ENCODE measurements around the gene BCL2L11.

Gene BCL2L11

DNA sequence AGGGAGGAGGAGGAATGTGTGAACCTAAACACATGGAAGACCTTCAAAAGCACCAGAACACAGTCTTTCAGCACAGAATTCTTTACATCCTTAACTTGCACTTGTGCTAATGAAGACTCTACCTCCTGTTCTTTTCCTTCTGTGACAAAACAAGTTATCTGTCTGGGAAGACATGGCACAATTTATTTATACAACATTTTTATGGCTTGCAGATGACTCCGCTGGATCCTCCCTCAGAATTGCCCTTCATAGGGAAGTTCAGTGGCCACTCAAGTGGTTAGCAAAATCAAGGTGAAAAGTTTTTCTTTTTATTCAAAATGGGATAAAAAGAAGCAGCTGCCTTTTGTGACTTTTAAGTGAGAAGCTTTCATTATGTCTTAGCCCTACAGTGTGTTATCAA is 21.4 kb downstream of the BCL2L11 start:
- DNase-seq (ENCODE audit: extremely low read depth in 1 of 2, low read depth in 1 of 2) = no peak

DNA sequence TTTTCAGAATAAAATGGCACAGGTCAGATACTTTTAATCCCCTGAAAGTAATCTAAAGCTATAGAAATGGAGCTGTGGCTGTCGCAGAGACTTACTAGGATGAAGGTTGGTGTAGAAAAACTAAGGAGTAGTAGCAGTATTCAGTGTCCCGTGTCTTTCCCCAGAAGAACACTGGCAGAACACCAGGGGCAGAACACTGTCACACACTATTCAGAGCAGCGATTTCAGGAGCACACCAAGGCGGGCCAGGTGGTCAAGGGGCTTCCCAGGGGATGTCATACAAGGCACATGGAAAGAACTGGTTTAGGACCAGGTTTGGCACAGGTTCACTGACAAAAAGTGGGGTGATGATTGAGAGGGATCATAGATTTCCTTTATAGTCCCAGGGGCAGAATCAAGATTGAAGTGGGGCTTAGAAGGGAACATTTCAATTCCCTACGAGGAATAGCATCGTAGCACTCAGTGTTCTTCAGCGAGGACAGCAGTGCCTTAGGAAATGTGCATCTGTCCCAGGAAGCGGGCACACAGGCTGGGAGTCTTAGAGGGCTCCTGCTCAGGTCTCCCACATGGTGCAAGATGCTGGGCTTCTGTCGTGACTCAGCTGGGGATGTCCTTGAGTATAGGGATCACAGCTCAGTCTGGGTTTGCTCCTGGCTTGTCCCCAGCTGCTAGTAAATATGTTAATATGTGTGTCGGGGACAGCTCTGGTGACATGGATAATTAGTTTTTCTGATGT is 22.6 kb downstream of the BCL2L11 start:
- DNase-seq (ENCODE audit: extremely low read depth in 1 of 2, low read depth in 1 of 2) = no peak

DNA sequence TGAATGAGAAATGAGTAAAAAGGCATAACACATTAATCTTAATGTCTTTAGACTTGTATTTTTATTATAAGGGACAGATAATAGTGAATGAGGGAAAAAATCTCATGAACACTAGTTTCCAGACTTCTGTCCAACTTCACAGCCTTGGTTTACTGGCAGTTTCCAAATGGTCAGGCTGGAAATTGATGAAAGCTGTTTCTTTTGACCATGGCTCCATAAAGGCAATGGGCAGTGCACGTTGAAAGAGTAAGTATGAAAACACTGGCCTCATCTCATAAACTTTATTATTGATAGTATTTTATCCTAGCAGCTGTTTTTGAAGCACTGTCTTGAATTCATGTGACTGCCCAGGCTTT is 23.1 kb downstream of the BCL2L11 start:
- no peak for DNase-seq (ENCODE audit: extremely low read depth in 1 of 2, low read depth in 1 of 2)

DNA sequence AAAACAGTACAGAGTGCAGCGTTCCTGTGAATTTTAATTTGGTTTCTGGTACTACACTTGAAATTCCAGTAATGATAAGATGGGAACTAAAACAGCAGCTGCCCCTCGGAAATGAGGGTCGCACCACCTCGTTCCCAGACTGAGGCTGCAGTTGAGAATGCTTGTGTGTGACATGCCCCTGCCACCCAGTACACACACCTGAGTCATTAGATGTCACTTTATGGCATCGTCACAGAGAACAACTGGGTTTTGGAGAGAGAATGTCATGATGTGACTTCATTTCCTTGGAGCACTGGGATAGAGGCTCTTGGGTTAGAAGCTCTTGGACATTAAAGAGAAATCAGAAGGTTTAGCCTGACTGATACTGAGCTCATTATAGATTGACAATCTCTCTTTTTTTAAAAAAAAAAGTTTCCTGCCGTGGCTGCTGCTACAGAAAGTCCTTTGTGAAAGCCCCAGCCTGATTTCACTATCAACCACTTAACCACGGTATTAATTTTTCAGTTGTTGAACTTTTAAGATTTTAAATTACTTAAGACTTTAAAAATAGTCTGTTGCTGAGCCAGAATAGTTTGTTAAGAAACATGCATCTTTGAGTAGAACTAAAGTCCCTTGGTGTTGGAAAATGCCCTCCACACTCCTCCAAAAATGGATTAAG is 24.5 kb downstream of the BCL2L11 start:
- no peak for DNase-seq (ENCODE audit: extremely low read depth in 1 of 2, low read depth in 1 of 2)

DNA sequence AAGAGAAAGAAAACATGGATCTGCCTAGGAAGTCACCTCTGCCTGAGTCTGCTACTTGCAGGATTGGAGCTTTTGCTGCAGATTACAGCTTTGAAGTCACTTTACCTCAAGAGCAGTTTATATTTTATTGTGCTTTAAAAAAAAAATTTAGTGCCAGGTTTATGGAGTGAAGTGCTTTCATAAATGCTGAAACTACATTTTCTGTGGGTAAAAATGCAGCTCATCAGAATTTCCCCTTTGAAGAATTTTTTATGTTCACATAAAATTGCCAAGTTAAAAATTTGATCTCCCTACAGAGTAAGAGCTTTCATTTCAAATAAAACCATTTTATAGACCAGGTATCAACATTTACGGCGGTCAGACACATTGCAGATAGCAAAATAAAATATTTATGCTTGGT is 25.2 kb downstream of the BCL2L11 start:
- no peak for DNase-seq (ENCODE audit: extremely low read depth in 1 of 2, low read depth in 1 of 2)

DNA sequence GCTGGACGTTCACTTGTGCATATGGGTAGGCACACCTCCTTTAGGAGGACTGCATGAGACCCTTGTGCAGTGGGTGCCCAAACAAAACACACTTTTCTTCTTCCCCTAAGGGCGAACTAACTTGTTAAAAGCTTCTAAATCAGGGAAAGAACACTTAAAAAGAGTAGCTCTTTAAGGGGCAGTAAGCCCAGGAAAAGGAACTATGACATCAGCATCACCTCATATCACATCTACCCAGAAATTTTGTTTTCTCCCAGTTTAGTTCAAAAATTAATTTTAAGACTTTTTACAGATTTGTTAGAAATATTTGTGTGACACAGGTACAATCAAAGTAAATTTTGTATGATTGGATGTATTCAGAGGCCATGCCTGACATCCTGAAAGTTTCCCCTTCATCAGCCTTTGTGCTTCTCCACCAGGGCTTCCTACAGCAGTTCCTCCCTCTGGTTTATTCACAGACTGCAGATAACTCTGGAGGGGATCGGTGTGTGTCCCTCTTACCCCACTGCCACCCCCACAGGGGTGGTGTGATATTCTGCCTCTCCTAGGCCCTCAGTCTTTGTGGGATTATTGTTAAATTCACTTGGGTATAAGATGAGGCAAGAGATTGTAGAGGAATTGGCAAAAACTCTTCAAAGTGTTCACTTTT is 27.6 kb downstream of the BCL2L11 start:
- DNase-seq (ENCODE audit: extremely low read depth in 1 of 2, low read depth in 1 of 2) = no peak

DNA sequence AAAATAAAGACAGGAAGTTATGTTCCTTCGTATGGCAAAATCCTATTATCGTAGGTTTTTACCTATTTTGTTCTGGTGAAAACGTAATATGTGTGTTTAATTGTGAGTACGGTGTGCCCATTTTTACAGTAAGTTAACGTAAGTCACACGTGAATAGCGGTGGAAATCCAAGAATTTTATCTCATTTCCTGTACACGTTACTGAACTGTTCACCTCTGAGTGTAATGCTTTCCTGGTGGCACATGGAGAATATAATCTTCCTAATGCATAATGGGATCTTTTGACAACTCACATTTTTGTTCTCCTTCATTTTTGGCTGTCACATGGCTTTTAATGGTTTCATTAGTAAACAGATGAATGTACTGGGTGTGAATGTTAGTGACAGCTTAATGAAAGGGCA is 28.2 kb downstream of the BCL2L11 start:
- no peak for DNase-seq (ENCODE audit: extremely low read depth in 1 of 2, low read depth in 1 of 2)

DNA sequence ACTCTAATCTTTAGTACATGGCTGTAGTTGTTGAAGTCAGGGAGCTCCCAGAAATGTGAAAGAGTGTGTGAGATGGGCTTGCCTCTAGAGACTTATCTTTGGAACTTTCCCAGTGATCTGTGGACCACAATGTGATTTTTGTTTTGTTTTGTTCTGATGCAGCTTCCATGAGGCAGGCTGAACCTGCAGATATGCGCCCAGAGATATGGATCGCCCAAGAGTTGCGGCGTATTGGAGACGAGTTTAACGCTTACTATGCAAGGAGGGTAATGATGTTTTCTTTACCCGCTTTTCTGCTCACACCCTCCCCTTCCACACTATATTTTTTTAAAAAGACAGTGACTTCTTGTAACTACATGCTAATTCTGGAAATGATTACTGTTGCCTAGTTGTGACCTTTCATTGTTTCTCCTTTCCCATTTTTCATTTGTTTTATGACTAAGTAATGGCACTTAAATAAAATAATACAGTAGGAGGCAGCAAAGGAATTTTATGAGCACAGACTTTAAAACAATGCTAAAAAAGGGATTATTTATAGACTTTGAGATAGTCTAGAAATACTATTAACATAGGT is 29.3 kb downstream of the BCL2L11 start:
- no peak for DNase-seq (ENCODE audit: extremely low read depth in 1 of 2, low read depth in 1 of 2)

DNA sequence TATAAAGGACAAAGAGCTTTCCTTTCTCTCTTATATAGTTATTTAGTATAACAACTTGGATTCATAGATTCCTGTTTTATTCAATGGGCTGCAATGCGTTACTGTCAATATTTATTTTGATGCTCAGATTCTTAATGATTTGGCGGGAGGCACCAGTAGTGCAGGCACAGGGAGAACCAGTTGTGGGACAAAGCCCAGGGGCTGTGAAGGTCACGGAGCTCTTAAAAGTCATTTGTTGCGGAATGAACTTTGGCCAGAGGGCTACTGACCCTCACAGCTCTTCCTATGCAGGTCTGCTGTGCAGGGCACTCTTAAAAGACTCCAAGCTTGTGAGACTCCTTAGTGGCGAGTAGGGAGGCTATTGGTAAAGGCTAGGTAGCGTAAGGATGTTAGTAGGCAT is 34.0 kb downstream of the BCL2L11 start:
- DNase-seq (ENCODE audit: extremely low read depth in 1 of 2, low read depth in 1 of 2) = no peak

DNA sequence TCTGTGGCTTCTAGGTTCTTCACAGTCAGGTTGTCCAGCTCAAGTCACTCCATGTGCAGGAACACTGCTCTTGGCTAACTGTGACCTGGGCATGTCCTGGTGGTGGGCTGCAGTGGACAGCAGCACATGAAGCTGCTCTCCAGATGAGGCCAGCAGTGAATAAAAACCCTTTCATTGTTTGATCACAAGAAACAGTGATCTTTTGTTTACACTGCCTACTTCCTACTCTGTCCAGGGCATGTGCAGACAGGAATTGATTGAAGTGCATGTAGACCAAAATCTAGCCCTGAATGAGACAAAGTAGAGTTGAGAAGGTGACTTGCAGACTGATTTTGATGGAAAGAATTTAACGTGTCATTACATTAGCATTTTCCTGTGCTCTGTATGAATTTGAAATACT is 34.9 kb downstream of the BCL2L11 start:
- no peak for DNase-seq (ENCODE audit: extremely low read depth in 1 of 2, low read depth in 1 of 2)

DNA sequence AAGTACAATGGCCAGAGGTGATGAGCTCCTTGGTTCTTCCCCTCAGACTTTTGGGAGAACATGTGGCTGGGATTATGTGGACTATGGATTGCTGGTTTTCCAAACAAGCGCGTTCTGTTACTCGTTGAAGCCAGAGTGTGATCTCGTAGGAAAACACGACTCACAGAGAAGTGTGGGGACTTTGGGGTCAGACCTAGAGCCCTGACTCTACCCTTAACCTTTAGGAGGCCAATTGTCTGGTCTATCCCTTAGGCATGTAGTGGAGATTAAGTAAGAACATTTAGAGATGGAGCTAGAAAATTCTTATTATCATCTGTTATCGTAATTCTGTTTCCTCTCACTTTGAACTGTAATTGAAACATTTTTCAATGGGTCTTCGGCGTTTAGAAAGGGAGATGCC is 35.8 kb downstream of the BCL2L11 start:
- DNase-seq (ENCODE audit: extremely low read depth in 1 of 2, low read depth in 1 of 2) = no peak

DNA sequence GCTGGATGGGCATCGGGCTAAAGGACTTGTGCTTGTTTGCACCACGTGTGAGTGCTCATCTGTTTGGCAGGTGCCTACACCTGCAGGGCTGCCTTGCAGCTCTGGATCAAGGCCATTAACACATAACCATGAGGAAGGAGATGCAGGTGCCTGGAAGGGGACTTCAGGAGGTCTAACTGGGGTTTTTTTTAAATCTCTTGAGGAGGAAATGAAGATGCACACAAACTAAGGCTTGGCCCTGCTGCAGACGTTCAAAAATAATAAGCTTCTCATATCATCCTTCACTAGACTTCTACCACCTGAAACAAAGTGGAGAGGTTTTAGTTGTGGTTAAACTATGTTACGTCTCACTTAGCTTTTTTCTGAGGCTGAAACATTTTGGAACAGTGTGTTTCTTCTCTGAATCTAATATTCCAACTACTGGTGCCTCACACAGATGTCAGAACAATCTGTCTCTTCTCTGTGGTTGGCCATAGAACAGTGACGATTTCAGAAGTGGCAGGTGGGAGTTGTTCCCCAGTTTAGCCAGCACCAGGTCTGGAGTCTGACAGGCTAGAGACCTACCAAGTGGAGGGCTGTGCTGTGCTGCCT is 36.5 kb downstream of the BCL2L11 start:
- no peak for DNase-seq (ENCODE audit: extremely low read depth in 1 of 2, low read depth in 1 of 2)

DNA sequence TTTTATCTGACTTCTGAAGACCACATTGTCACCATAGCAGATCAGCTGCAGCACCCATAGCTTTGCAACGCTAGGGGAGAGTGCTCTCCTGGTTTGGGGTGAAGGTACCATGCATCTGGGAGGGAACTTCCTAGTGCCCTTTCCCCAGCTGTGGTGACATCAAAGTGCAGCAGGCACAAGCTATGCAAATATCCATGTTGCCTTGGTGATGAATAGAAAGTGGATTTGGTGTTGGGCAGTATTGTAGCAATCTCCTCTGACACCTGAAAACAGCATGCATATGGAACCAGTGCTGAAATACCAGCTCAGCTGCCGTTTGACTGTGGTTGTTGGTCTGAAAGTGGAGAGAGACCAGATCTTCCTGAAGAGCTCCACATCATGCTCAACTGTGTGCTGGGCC is 37.1 kb downstream of the BCL2L11 start:
- DNase-seq (ENCODE audit: extremely low read depth in 1 of 2, low read depth in 1 of 2) = no peak

DNA sequence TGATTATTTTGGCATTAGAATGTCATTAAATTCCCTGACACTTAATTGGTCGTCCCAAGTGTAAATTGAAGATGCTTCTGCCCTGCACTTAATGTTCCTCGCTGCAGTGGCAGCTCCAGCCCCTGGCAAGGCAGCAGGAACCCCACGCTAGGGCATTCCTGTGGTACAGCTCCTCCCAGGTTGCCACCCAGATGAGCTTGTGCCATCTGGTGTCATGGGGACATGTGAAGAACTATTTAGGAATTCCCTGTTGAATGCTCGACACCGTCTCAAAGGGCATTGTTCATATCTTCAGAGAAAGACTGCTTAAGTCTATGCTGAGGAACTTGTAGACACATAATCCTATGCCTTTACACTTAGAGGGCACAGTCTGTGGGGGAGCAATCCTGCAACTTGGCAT is 38.9 kb downstream of the BCL2L11 start:
- DNase-seq (ENCODE audit: extremely low read depth in 1 of 2, low read depth in 1 of 2) = no peak

DNA sequence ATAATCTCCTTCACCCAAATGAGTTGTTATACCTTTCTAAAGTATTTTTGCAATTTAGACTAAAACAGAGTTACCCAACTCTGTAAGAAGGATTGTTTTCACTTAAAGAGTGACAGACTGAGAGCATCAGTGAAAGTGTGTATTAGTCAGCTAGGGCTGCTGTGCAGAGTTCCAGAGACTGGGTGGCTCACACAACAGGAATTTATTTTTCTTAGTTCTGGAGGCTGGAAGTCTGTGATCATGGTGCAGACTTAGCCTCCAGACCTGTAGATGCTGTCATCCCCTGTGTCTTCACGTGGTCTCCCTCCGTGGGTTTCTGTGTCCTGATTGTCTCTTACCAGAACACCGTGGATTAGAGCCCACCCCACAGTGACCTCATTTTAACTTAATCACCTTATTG is 40.0 kb downstream of the BCL2L11 start:
- DNase-seq (ENCODE audit: extremely low read depth in 1 of 2, low read depth in 1 of 2) = no peak

DNA sequence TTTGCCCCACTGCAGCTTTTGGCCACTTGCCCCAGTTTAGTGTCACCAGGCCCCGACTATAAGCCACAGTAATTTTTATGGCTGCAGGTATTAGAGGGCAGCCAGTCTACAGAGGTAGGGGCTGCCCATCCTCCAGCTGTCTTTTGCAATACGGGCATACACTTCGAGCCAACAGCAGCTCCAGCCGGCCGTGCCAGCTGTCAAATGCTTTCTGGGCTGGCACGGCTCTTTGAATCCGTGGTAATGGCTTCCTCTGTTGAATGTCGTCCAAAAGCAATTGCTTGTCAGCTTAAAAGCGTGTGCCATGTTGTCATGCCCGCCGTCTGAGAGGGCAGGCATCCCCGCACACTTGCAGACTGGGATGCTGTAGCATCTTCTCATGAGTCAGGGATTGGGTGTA is 41.3 kb downstream of the BCL2L11 start:
- DNase-seq (ENCODE audit: extremely low read depth in 1 of 2, low read depth in 1 of 2) = no peak

DNA sequence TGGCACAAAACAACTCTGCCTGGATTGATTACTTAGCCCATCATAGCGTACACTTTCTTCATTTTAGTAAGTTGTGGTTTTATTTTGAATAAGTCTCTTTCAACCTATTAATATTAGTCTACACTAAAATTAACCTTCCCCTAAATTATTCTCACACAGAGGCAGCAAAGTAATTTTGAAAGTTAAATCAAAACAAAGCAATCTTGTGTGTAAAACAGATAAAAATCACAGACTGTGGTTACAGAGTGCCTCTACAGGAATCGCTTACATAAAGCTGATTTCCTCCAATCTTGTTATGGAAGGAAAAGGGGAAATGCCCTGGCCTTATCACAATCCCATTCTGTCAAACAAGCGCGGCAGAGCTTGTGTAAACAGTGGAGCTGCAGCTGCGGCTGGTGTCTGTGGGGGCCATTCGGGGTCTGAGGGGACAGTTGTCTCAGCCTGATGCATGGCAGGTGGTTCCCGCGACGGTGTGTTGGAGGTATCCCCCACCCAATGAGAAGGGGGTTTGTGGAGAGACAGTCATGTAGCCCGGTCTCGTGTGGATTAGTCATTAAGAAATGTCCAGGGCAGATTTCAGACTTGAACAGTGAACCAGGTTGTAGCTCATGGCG is 42.1 kb downstream of the BCL2L11 start:
- DNase-seq (ENCODE audit: extremely low read depth in 1 of 2, low read depth in 1 of 2) = no peak

DNA sequence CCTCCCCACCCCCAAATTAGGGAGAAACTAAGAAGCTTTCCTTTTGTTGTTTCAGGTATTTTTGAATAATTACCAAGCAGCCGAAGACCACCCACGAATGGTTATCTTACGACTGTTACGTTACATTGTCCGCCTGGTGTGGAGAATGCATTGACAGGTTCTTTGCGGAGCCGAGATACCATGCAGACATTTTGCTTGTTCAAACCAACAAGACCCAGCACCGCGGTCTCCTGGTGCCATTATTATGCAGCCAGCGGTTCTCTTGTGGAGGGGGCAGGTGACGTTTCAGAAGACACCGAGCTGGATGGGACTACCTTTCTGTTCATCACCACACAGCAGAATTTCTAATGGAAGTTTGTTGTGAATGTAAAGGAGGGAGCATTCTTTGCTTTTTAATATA is 43.4 kb downstream of the BCL2L11 start:
- DNase-seq (ENCODE audit: extremely low read depth in 1 of 2, low read depth in 1 of 2) = no peak

DNA sequence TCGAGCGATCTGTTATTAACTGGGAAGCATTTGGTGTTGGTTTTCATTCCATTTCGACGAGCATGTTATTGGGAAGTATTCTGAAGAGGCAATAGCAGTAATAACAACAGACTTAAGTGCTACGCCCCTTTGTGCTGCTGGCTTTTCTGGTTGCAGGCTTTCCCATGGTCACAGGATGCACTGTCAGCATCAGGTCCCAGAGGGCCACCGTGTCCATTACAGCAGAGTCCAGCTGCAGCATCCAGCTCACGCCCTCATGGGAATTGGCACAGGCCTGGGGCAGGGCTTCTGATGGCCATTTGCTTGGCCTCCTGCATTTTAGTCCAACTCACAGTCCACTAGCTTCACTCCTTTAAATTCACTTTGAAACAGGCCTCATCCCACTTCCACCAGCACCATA is 44.4 kb downstream of the BCL2L11 start:
- no peak for DNase-seq (ENCODE audit: extremely low read depth in 1 of 2, low read depth in 1 of 2)

DNA sequence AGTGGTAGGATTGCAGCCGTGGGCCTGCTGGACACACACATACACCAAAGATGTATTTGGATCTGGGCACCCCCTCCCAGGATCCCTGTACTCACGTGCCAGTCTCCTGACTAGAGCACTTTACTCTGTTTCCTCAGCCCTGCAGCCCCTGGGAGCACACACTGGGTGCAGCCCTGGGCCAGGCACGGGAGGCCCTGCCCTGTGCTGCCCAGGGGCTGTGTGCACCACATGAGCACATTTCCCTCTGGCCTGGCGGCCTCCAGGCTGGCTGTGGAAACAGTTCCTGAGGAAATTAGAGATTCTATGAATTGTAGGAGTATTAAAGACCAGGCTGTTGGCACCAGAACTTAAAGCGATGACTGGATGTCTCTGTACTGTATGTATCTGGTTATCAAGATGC is 45.4 kb downstream of the BCL2L11 start:
- DNase-seq (ENCODE audit: extremely low read depth in 1 of 2, low read depth in 1 of 2) = no peak
